Activated CD4-positive, alpha-beta T cell treated with anti-CD3 and anti-CD28 coated beads, Interleukin-2, amount 50 U/mL, for 1 hour (primary cell): ENCODE results near the gene PPP2R3C.
"Not testable (repeated sequence)": the region's sequence is repeated elsewhere in the genome, so short reads cannot be mapped to it uniquely, and the experiment has no call there.

ENCODE experiments used
- DNase-seq: peaks from one replicate; pipeline ENCODE4 v3.0.0-alpha.2; 2020

Gene PPP2R3C

GRCh38 chr14:35050652-35051051, 71.1 kb downstream of the PPP2R3C start:
- DNase-seq = no peak

- no peak for DNase-seq
Observed at GRCh38 chr14:35047976-35048513, 73.7 kb downstream of the PPP2R3C start.

DNA sequence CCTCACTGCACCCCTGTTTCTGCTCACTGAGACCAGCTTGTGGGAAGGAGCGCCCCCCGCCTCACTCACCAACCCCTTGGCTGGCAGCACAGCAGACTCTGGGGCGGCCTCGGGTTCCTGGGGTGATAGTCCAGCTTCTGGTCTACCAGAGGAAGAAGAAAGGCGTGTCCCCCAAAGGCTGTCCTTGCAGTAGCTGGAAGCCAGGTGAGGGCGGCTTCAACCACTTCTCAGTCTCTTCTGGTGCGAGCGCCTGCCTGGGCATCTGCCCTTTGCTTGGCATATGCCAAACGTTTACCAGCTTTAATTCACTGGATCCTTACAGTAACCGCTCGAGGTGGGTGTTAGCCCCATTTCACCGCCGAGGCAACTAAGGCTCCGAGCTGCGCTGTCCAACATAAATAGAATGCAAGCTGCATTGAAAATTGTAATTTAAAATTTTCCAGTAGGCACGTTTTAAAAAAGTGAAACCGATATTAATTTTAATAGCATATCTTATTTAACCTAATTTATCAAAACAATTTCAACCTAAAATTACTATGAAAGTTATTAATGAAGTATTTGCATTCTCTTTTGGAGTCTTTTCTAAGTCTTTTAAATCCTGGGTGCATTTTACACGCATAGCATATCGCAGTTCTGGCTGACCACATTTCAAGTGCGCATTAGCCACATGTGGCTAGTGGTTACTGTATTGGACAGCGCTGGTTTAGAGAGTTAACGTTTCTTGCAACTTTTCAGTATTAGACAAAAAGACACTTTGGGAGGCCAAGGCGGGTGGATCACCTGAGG, 74.8 kb downstream of the PPP2R3C start:
- DNase-seq = no peak

DNA sequence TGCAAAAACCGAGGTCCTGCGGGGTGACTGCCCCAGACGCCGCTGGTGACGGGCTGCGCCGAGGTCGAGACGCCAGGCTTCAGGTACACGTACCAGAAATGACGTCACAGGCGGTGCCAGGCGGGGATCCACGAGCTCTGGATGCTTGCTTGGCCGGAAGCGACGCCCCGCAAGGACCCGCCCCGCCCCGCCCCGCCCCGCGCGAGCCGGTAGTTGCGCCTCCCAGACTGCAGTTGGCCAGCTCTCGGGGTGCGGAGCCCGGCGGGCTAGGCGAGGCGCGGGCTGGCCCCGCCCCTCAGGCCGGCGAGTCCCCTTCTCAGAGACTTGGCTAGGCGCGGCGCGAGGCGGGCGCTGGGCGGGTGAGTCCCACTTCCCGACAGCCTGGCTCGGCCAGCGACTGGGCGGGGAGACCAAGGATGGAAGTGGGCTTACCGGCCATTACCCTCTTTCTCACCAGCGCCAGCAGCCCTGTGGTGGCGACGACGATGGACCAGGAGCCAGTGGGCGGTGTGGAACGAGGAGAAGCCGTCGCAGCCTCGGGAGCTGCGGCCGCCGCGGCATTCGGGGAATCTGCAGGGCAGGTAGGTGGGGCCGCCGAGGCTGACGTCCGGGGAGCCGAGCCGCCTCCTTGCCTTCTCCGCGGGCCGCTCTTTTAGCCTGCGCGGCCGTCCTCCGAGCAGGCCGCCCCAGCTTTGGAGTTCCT, 75.6 kb downstream of the PPP2R3C start, which contains the start of gene FAM177A1:
Gene FAM177A1 (plus strand): TSS at position 225 of the 703 bp plus-strand sequence. CDS start 192 bp downstream, at position 417.
- DNase-seq = peak; percentile 99

GRCh38 chr14:35045798-35046047, 76.1 kb downstream of the PPP2R3C start:
- DNase-seq = no peak

DNA sequence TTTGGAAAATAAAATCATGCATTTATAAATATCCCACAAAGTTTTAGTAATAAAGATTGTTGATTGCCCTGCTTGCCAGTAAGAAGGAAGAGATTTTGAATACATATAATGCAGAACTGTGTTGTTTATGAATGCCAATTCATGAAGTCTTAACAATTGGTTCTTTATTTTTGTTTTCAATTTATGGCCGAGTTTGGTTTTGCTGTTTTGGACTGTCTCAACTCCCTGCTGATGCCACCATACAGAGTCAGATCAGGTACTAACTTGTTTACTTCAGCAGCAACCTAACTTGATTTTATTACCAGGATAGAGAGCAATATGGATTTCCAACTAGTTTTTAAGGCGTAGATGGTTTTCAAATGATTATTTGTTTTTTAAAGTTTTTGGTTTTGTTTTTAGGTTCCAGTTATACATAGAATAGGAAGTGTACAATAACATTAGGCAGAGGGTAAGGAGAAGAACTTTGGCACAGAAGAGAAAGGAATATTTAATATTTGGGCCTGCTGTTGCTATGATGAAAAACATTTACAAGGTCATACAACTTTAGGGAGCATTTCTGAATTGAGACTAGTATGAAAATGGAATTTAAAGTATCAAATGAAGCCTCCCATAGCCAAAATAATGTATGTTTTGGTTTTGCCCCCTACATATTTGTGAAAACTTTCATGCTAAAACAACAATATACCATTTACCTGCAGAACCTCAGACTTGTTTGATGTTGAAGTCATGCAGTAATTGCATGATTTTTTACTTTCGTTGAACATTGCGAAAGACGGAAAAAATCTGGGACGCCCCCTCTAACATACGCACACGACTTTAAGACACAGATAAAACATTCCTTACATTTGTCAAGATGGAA, 76.6 kb downstream of the PPP2R3C start:
- no peak for DNase-seq

DNA sequence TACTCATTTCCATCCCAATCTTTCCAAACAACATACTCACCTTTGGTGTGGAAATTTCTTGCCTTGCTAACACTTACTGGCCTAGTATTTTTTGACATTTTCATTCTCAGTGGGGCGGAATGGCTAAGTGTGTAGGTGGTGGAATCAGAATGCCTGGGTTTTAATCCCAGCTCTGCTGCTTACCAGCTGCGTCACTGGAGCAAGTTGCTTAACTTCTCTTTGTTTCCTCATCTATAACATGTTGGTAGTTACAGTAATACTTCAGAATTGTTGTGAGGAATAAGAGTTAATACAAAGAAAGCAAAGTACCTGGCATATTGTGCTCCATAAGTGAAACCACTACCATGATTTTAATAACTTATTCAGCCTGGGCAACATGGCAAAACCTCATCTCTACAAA, 78.7 kb downstream of the PPP2R3C start:
- no peak for DNase-seq

DNA sequence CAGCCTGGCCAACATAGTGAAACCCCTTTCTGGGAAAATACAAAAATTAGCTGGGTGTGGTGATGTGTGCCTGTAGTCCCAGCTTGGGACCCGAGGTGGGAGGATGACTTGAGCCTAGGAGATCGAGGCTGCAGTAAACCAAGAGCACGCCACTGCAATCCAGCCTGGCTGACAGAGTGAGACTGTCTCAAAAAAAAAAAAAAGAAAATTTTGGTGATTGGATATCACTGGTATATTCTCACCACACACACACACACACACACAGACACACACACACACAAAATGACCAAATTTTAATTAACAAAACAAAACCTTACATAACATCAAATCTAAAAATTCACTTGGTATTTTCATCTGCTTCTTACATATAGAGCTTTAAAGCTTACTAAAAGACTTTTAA, 79.2 kb downstream of the PPP2R3C start:
- no peak for DNase-seq

GRCh38 chr14:35038312-35038711, 83.5 kb downstream of the PPP2R3C start:
- not testable (repeated sequence) for DNase-seq
